CMK (cell line): Measurements from ENCODE around the gene SF3A2.
A peak's percentile ranks its signal among the peaks of the same experiment; 100 is the strongest.
"Not testable (repeated sequence)": the region's sequence is repeated elsewhere in the genome, so short reads cannot be mapped to it uniquely, and the experiment has no call there.

ENCODE experiments used
- DNase-seq: peaks from one replicate; pipeline ENCODE4 v3.0.0-alpha.2; 2010; ENCODE audit warnings: low read depth

Gene SF3A2

GRCh38 chr19:2274931-2275535 lies 38.4 kb downstream of the SF3A2 start:
- no peak for DNase-seq

- DNase-seq = no peak
These were observed 39.2 kb downstream of the SF3A2 start for GRCh38 chr19:2275588-2276428.

GRCh38 chr19:2276429-2276986 lies 39.9 kb downstream of the SF3A2 start:
- no peak for DNase-seq

- no peak for DNase-seq
These were observed 40.5 kb downstream of the SF3A2 start for GRCh38 chr19:2277138-2277537.

- no peak for DNase-seq
These were observed 42.0 kb downstream of the SF3A2 start for GRCh38 chr19:2278459-2279158.

- no peak for DNase-seq
These were observed 44.1 kb downstream of the SF3A2 start for GRCh38 chr19:2280633-2281264.

- not testable (repeated sequence) for DNase-seq
These were observed 44.8 kb downstream of the SF3A2 start for GRCh38 chr19:2281265-2282061.

- no peak for DNase-seq
These were observed 45.6 kb downstream of the SF3A2 start, which contains the start of gene PEAK3 for GRCh38 chr19:2282062-2282861. Gene PEAK3, minus strand, starts transcription at chr19:2282175. Its CDS starts 1,244 bp downstream, at chr19:2280931.

- DNase-seq = no peak
These were observed 46.2 kb downstream of the SF3A2 start for GRCh38 chr19:2282862-2283237.

GRCh38 chr19:2283835-2284507 lies 47.3 kb downstream of the SF3A2 start:
- DNase-seq = no peak

GRCh38 chr19:2286402-2287140 lies 49.9 kb downstream of the SF3A2 start:
- no peak for DNase-seq

- no peak for DNase-seq
These were observed 51.1 kb downstream of the SF3A2 start for GRCh38 chr19:2287585-2288337.

- DNase-seq = no peak
These were observed 51.8 kb downstream of the SF3A2 start for GRCh38 chr19:2288338-2288817.

GRCh38 chr19:2288818-2289713 lies 52.4 kb downstream of the SF3A2 start:
- DNase-seq = no peak

- peak; percentile 81 for DNase-seq
These were observed 53.3 kb downstream of the SF3A2 start for GRCh38 chr19:2289714-2290435.

- no peak for DNase-seq
These were observed 54.0 kb downstream of the SF3A2 start for GRCh38 chr19:2290441-2291184.
